Transverse colon (tissue), 4 donors: ENCODE measurements around the gene ZNF526. TPM values are rescaled to one million over a fixed set of nuclear protein-coding genes. Genes with fewer than 3 reads are reported as not detected.

ENCODE experiments used
- DNase-seq: peaks from one replicate; pipeline ENCODE4 v3.0.0-alpha.2; 2019
- H3K27ac ChIP-seq, 4 donors: fragments of 200-600 bp; sonication (generic); 2 replicates each; pipeline ENCODE4 v1.5.1; 2016 to 2018; ENCODE audit warnings: inconsistent platforms in 4 of 4
- H3K27me3 ChIP-seq: fragments of 200-600 bp; sonication (generic); 2 replicates; pipeline ENCODE4 v1.5.1; 2017; ENCODE audit warnings: inconsistent platforms
- H3K36me3 ChIP-seq, 4 donors: fragments of 200-600 bp; sonication (generic); 2 replicates each; pipeline ENCODE4 v1.5.1; 2017 to 2019; ENCODE audit warnings: inconsistent platforms in 4 of 4
- H3K4me1 ChIP-seq, 4 donors: fragments of 200-600 bp; sonication (generic); 2 replicates each; pipeline ENCODE4 v1.5.1; 2017 to 2020; ENCODE audit warnings: inconsistent platforms in 4 of 4
- H3K4me3 ChIP-seq, 4 donors: fragments of 200-600 bp; sonication (generic); 1 replicate in 1 of 4; 2 replicates in 3 of 4; pipeline versions ENCODE4 v1.5.1 to v1.6.1; 2017 to 2019; ENCODE audit warnings: inconsistent platforms in 4 of 4
- H3K9me3 ChIP-seq, 2 donors: fragments of 200-600 bp; sonication (generic); 2 replicates each; pipeline ENCODE4 v1.5.1; 2017 to 2019; ENCODE audit warnings: inconsistent platforms in 2 of 2
- CTCF ChIP-seq, 5 experiments: fragments of 200-600 bp in 3 of 5; fragments of 450-650 bp in 2 of 5; sonication (generic) in 3 of 5; IDR thresholded peaks; 1 replicate in 2 of 5; 2 replicates in 3 of 5; pipeline ENCODE4 v1.5.1; 2016 to 2017; ENCODE audit warnings: antibody characterized with exemption in 5 of 5, inconsistent platforms in 3 of 5, mild to moderate bottlenecking in 2 of 5, moderate library complexity in 1 of 5
- EP300 ChIP-seq: sonication (generic); formaldehyde crosslinking; IDR thresholded peaks from one replicate; pipeline ENCODE4 v1.6.1; 2017; ENCODE audit warnings: antibody characterized with exemption, low read depth
- POLR2A ChIP-seq: fragments of 450-650 bp; IDR thresholded peaks from one replicate; pipeline ENCODE4 v1.6.1; 2016; ENCODE audit warnings: antibody characterized with exemption, mild to moderate bottlenecking, moderate library complexity
- POLR2AphosphoS5 ChIP-seq, 3 donors: sonication (generic); formaldehyde crosslinking; IDR thresholded peaks; one replicate each; pipeline ENCODE4 v1.6.1; 2016; ENCODE audit warnings: antibody characterized with exemption in 3 of 3
- WGBS, 2 donors: methylation state at CpG; one replicate each; pipeline ENCODE4 v1.1.5; 2018; ENCODE audit warnings: low coverage in 1 of 2; 5-methylcytosine and 5-hydroxymethylcytosine counted together
- in situ Hi-C, 4 donors: fragments of 200-750 bp; cut with MboI; loops; one replicate each; pipeline versions ENCODE4 v1.15.0 to v1.15.1; 2017; ENCODE audit warnings: low sequenced_read_pairs in 3 of 4, low pct_ligation_motif_present in 1 of 4, low pct_unique_long_range_greater_than_20kb in 1 of 4
- intact Hi-C: fragments of 100-400 bp; cut with DNase I; formaldehyde crosslinking; loops from one replicate; pipeline ENCODE4 v1.15.1; 2023; ENCODE audit warnings: low total_unique reads
- total RNA-seq, 4 donors: library from RNA; depleted of rRNA; stranded (reverse); fragments of >200 nt; gene quantifications; one replicate each; pipeline ENCODE4 v1.1.0, GENCODE V29; 2016

The ZNF526 gene
- total RNA-seq, 4 donors from 2014 or later = 6.4 to 19.5 (median 6.8) TPM

GRCh38 chr19:42272535-42272897, 52.4 kb downstream of the ZNF526 start:
- no peak overlapping the region for H3K4me3 ChIP-seq
- no peak overlapping the region for H3K27ac ChIP-seq
- intact Hi-C loops (no loop called here), in situ Hi-C loops (no loop called here)
- 93% methylated on average over 2 of the region's 9 CpGs; no CpG with 5 or more reads in 1 of the 2 donors for WGBS, 2 donors
- TF ChIP-seq POLR2A (no peak), CTCF (IDR thresholded peaks at IDR 0.05) (no peak), POLR2AphosphoS5 (IDR thresholded peaks at IDR 0.05) (no peak), EP300 (no peak)
- no peaks in the 10 kb centered on the region for H3K9me3 ChIP-seq
- no peaks in the 10 kb centered on the region for H3K27me3 ChIP-seq
- H3K4me1 ChIP-seq = peaks cover 22 to 51% (median 28%) of the 10 kb centered on the region in 4 donors
- peaks cover 0 to 12% (median 0%) of the 10 kb centered on the region in 4 donors for H3K36me3 ChIP-seq
- no peak for DNase-seq

DNA sequence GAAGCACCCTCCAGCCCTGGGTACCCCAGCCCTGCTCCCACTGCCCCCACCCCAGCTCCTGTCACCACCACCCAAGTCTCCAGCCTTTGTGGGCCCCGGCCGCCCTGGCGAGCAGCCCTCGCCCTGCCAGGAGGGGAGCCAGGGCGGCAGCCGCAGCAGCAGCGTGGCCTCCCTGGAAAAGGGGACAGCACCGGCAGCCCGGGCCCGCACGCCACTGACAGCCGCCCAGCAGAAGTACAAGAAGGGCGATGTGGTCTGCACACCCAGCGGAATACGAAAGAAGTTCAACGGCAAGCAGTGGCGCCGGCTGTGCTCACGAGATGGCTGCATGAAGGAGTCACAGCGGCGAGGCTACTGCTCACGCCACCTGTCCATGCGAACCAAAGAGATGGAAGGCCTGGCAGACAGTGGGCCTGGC, 52.9 kb downstream of the ZNF526 start:
- Histone ChIP-seq H3K27me3 (no peaks in the 10 kb centered on the region), H3K4me1 (peaks cover 23 to 51% (median 29%) of the 10 kb centered on the region in 4 donors), H3K27ac (no peak overlapping the region), H3K36me3 (peaks cover 0 to 12% (median 0%) of the 10 kb centered on the region in 4 donors), H3K4me3 (no peak overlapping the region), H3K9me3 (no peaks in the 10 kb centered on the region)
- 97% methylated on average over 23 of the region's 23 CpGs; no CpG with 5 or more reads in 1 of the 2 donors for WGBS, 2 donors
- in situ Hi-C loops (no loop called here), intact Hi-C loops (no loop called here)
- no peak for DNase-seq
- TF ChIP-seq POLR2A = no peak
- TF ChIP-seq EP300 = no peak
- TF ChIP-seq CTCF (IDR thresholded peaks at IDR 0.05) = no peak

DNA sequence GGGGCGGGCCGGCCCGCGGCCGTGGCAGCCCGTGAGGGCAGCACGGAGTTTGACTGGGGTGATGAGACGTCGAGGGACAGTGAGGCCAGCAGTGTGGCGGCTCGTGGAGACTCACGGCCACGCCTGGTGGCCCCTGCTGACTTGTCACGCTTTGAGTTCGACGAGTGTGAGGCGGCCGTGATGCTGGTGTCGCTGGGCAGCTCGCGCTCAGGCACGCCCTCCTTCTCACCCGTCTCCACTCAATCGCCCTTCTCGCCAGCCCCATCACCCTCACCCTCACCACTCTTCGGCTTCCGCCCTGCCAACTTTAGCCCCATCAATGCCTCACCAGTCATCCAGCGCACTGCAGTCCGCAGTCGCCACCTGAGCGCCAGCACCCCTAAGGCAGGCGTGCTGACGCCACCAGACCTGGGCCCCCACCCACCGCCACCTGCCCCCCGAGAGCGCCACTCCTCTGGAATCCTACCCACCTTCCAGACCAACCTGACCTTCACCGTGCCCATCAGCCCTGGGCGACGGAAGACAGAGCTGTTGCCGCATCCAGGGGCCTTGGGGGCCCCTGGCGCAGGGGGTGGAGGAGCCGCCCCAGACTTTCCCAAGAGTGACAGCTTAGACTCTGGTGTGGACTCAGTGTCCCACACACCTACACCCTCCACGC, 53.4 kb downstream of the ZNF526 start:
- Histone ChIP-seq H3K9me3 (no peaks in the 10 kb centered on the region), H3K27ac (no peak overlapping the region), H3K4me3 (no peak overlapping the region), H3K4me1 (peaks cover 28 to 56% (median 34%) of the 10 kb centered on the region in 4 donors), H3K36me3 (peaks cover 0 to 12% (median 0%) of the 10 kb centered on the region in 4 donors), H3K27me3 (no peaks in the 10 kb centered on the region)
- no peak for DNase-seq
- intact Hi-C loops = no loop called here
- 95% methylated on average over 43 of the region's 43 CpGs; no CpG with 5 or more reads in 1 of the 2 donors for WGBS, 2 donors
- in situ Hi-C loops = no loop called here
- TF ChIP-seq EP300 = no peak
- TF ChIP-seq POLR2A = no peak
- no peak for TF ChIP-seq POLR2AphosphoS5 (IDR thresholded peaks at IDR 0.05)
- TF ChIP-seq CTCF (IDR thresholded peaks at IDR 0.05) = no peak

GRCh38 chr19:42274065-42274682, 54.1 kb downstream of the ZNF526 start:
- no peak overlapping the region for H3K4me3 ChIP-seq
- no peaks in the 10 kb centered on the region for H3K9me3 ChIP-seq
- H3K36me3 ChIP-seq = peaks cover 0 to 12% (median 0%) of the 10 kb centered on the region in 4 donors
- TF ChIP-seq POLR2A (no peak), EP300 (no peak), POLR2AphosphoS5 (IDR thresholded peaks at IDR 0.05) (no peak), CTCF (IDR thresholded peaks at IDR 0.05) (no peak)
- 98 to 100% methylated on average over 1 to 18 of the region's 22 CpGs for WGBS, 2 donors
- intact Hi-C loops = no loop called here
- in situ Hi-C loops = no loop called here
- DNase-seq = no peak
- H3K4me1 ChIP-seq = peaks cover 35 to 63% (median 40%) of the 10 kb centered on the region in 4 donors
- H3K27me3 ChIP-seq = no peaks in the 10 kb centered on the region
- H3K27ac ChIP-seq = no peak overlapping the region
